Left lung (tissue), 10 donors: ENCODE results near the gene KIF3C. TPM values are rescaled to one million over a fixed set of nuclear protein-coding genes. Genes with fewer than 3 reads are reported as not detected.

Experiments
- ATAC-seq: fragments of 200-7000 bp; cut with Tn5 transposase; one replicate; pipeline ENCODE4 v1.9.1; 2020; ENCODE audit warnings: moderate library complexity
- DNase-seq, 4 donors: peaks; one replicate each; pipeline ENCODE4 v3.0.0-alpha.2; 2013 to 2020
- H3K27ac ChIP-seq, 2 donors: fragments of 200-600 bp; sonication (generic) in 1 of 2; one replicate each; pipeline versions ENCODE4 v1.5.0 to v1.8.0; 2020 to 2021
- H3K27me3 ChIP-seq, 2 donors: fragments of 200-600 bp; sonication (generic) in 1 of 2; one replicate each; pipeline versions ENCODE4 v1.5.0 to v1.8.0; 2020 to 2021
- H3K36me3 ChIP-seq, 2 donors: fragments of 200-600 bp; sonication (generic) in 1 of 2; one replicate each; pipeline versions ENCODE4 v1.5.0 to v1.8.0; 2020 to 2021
- H3K4me1 ChIP-seq, 2 donors: fragments of 200-600 bp; one replicate each; pipeline ENCODE4 v1.8.0; 2021
- H3K4me3 ChIP-seq, 2 donors: fragments of 200-600 bp; sonication (generic) in 1 of 2; one replicate each; pipeline versions ENCODE4 v1.5.0 to v1.8.0; 2020 to 2021; ENCODE audit warnings: mild to moderate bottlenecking in 1 of 2
- H3K9me3 ChIP-seq, 2 donors: fragments of 200-600 bp; sonication (generic) in 1 of 2; one replicate each; pipeline versions ENCODE4 v1.5.0 to v1.8.0; 2020 to 2021
- intact Hi-C, 2 donors: fragments of 100-400 bp; cut with DNase I; formaldehyde crosslinking; loops; one replicate each; pipeline versions ENCODE4 v1.11.2 to v1.14.2; 2022
- polyA plus RNA-seq, 6 donors: library from polyadenylated mRNA; unstranded; fragments of 120-200 nt; gene quantifications; one replicate each; pipeline ENCODE4 v1.2.1, GENCODE V29; 2013; ENCODE audit not compliant: insufficient read length in 6 of 6
- total RNA-seq, 2 donors: library from RNA; stranded (reverse); fragmentation: NEBNext Ultra II Directional; extraction: Animal tissue kit (Norgen Biotek cat#: 25700); gene quantifications; one replicate each; pipeline ENCODE4 v1.2.1, GENCODE V29; 2021
- TF ChIP-seq, protein P1 (sequence below), 2 donors: fragments of 200-600 bp; sonication (generic) in 1 of 2; IDR thresholded peaks; one replicate each; pipeline versions ENCODE4 v1.5.0 to v1.8.0; 2021; ENCODE audit warnings: antibody characterized with exemption in 2 of 2
- donor health status: DM: no; HTN: yes; CAD: no.
- donor health status: DM: no; HTN: no; CAD: no.

KIF3C gene
- total and polyA plus RNA-seq, 8 donors: 5.4 to 23.1 (median 16.7) TPM

DNA sequence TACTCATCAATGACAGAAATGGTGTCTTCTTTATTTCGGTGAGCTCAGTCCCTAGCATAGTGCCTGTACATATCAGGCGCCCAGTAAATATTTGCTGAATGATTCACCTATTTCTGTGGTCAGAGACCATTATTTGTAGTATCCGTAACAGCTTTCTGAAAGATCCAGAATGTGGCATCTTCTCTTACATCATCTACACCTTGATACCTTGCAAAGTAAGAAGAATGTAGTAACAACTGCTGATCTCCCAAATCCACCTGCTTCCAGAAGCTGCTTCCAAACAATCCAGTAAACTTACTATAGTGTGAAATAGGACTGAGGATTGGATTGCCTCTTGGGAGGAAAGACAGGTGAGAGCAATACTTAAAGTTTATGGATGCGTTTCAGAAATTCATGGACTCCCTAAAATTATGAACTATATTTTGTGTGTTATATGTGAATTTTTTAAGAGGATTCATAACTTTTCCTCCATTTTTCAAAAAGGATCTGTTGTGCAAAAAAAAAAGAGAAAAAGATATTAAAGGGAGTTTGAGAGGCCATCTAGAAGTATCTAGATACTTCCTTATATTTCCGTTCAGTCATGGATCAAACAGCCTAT is 103.1 kb downstream of the KIF3C start:
- Histone ChIP-seq H3K4me1 (peaks cover 5 to 30% of the 10 kb centered on the region in 2 donors), H3K27ac (peak overlapping the region; percentile 93 to 99), H3K36me3 (peaks cover 0 to 3% of the 10 kb centered on the region in 2 donors), H3K4me3 (peak overlapping the region in 1 of 2 donors; percentile 97), H3K27me3 (peaks cover 0 to 13% of the 10 kb centered on the region in 2 donors), H3K9me3 (no peaks in the 10 kb centered on the region)
- DNase-seq (no peak), ATAC-seq (no peak)
- intact Hi-C loops: no loop called here
- TF ChIP-seq, protein P1, sequence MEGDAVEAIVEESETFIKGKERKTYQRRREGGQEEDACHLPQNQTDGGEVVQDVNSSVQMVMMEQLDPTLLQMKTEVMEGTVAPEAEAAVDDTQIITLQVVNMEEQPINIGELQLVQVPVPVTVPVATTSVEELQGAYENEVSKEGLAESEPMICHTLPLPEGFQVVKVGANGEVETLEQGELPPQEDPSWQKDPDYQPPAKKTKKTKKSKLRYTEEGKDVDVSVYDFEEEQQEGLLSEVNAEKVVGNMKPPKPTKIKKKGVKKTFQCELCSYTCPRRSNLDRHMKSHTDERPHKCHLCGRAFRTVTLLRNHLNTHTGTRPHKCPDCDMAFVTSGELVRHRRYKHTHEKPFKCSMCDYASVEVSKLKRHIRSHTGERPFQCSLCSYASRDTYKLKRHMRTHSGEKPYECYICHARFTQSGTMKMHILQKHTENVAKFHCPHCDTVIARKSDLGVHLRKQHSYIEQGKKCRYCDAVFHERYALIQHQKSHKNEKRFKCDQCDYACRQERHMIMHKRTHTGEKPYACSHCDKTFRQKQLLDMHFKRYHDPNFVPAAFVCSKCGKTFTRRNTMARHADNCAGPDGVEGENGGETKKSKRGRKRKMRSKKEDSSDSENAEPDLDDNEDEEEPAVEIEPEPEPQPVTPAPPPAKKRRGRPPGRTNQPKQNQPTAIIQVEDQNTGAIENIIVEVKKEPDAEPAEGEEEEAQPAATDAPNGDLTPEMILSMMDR (IDR thresholded peaks at IDR 0.05): no peak

DNA sequence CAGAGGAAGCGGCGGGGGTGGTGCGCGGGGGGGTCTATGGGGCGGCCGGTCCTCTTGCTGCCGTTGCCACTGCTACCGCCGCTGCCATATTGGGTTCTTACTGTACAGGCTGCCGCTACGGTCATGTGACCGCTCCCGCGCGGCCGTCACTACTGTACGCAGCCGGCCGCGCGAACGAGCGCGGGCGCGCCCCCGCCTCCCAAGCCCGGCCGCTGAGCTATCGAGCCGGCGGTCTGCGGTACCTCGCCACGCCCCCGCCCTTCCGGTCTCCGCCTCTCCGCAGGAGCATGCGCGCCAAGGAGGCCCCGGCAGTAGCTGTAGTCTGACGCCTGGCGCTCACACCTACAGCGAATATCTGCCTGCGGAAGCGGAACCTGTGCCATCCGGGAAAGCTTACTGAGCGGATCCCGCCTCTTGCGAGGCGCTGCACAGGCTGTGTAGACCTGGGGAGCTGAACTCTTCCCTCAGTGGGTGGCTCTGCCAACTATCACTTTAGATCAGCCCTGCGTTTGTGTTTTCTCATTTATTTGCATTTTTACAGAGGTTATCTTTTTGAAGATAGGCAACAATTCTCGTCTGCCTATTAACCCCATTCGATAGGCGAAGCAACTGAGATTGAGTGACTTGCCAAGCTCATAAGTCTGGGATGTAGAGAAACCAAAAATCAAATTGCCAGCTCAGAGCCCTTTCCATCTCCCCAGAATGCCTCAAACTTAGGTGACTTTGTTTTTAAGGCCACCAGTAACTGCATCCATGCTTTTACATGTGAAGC is 103.8 kb downstream of the KIF3C start, which contains the start of gene ASXL2:
Gene ASXL2 (minus strand): TSS at position 127 of the 772 bp plus-strand sequence. CDS start 265 bp downstream, outside the sequence.
- intact Hi-C loops: no loop called here
- H3K36me3 ChIP-seq: peaks cover 0 to 9% of the 10 kb centered on the region in 2 donors
- peak within 1 kb of the TSS; percentile 93 to 99 for H3K27ac ChIP-seq
- H3K4me1 ChIP-seq: peaks cover 5 to 30% of the 10 kb centered on the region in 2 donors
- H3K9me3 ChIP-seq: no peaks in the 10 kb centered on the region
- peak within 1 kb of the TSS; percentile 77 to 97 for H3K4me3 ChIP-seq
- peaks cover 0 to 13% of the 10 kb centered on the region in 2 donors for H3K27me3 ChIP-seq
- peak; percentile 95 to 100 (median 98) for DNase-seq
- TF ChIP-seq, protein P1 (IDR thresholded peaks at IDR 0.05): no peak
- ATAC-seq: peak; percentile 97

DNA sequence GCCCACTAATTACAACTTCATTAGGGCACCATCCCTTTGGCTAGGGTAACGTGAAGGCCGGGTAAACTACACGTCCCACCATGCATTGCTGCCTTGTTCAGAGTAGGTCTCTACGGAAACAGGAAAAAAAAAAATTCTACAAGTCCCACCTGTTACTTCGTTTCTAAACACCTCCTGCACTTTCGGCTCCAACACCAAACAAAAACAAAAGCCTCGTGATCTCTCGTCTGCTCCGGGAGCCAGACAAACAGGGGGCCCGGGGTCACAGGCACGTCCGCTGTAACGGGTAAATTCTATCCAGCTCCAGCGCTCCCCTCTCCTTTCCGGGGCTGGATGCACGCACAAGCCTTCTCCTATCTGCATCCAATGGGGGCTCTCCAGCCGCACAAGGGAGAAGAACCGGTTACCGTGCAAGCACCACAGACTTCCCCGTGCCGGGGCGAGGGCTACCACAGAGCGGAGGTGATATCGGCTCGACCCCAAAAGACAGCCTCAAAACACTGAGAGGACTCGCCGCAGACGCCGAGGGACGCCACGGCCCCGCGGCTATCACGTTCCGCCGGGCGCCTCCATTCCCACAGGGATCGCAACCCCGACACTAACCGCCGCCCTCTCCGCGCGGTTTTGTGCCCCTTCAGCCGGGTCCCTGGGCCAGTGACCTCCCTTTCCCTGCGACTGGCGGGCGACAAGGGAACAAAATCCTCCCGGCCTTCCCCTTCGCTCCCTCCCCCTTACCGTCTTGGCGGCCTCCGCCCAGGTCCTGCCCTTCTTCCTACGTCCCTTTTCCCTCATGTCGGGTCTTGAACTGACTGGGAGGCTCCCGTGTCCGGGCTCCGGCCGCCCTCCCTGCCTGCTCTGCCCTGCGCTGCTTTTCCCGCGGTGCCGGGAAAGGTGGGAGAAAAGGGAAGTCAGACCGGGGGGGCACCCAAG is 104.6 kb downstream of the KIF3C start:
- H3K4me3 ChIP-seq: peak overlapping the region; percentile 77 to 97
- ATAC-seq: peak; percentile 67

More for the DNA sequence above, 104.6 kb downstream of the KIF3C start:
- intact Hi-C loops: no loop called here
- H3K36me3 ChIP-seq: peaks cover 0 to 9% of the 10 kb centered on the region in 2 donors
- peak in 3 of 4 donors; percentile 47 to 63 (median 59) for DNase-seq
- no peaks in the 10 kb centered on the region for H3K9me3 ChIP-seq
- H3K4me1 ChIP-seq: peaks cover 5 to 30% of the 10 kb centered on the region in 2 donors
- peaks cover 0 to 8% of the 10 kb centered on the region in 2 donors for H3K27me3 ChIP-seq
- TF ChIP-seq, protein P1 (IDR thresholded peaks at IDR 0.05): no peak
- peak overlapping the region; percentile 93 to 99 for H3K27ac ChIP-seq

Other genes starting within 250 kb of the KIF3C start
- 10 to 100 TPM; 32.9 to 33.4 TPM for gene ASXL2, start 104.0 kb downstream of the KIF3C start, total RNA-seq
- 10 to 100 TPM; 17.7 to 20.2 (median 18.9) TPM for gene ASXL2, start 104.0 kb downstream of the KIF3C start, polyA plus RNA-seq
- 100 to 1,000 TPM; 114 to 175 TPM for gene RAB10, start 51.6 kb upstream of the KIF3C start, total RNA-seq
- gene RAB10, start 51.6 kb upstream of the KIF3C start, polyA plus RNA-seq: 100 to 1,000 TPM; 101 to 133 (median 127) TPM
- gene GAREM2, start 190.6 kb upstream of the KIF3C start, total RNA-seq: 1 to 10 TPM; 2.4 to 4.5 TPM
- 10 to 100 TPM in 2 of 6 donors, 1 to 10 TPM in 4; 7.2 to 12.2 (median 8.6) TPM for gene GAREM2, start 190.6 kb upstream of the KIF3C start, polyA plus RNA-seq